T-helper 1 cell treated with Interleukin-12 subunit alpha and Interleukin-12 subunit beta and Interleukin-4 antibody, amounts not matched to agents 30 μg/mL and 1 μg/mL, for 36 hours (primary cell): ENCODE results near the gene PRDM10.
"Not testable (repeated sequence)": the region's sequence is repeated elsewhere in the genome, so short reads cannot be mapped to it uniquely, and the experiment has no call there.

ENCODE experiments used
- H3K27ac Mint-ChIP-seq: one replicate; pipeline ENCODE4 v1.8.0; 2021; ENCODE audit warnings: mild to moderate bottlenecking, mixed read lengths
- H3K27me3 Mint-ChIP-seq: one replicate; pipeline ENCODE4 v1.8.0; 2021; ENCODE audit warnings: low read depth, mixed read lengths
- H3K36me3 Mint-ChIP-seq: one replicate; pipeline ENCODE4 v1.8.0; 2021; ENCODE audit warnings: low read depth, mixed read lengths
- H3K4me1 Mint-ChIP-seq: one replicate; pipeline ENCODE4 v1.8.0; 2021; ENCODE audit warnings: low read depth, mixed read lengths
- H3K4me3 Mint-ChIP-seq: one replicate; pipeline ENCODE4 v1.8.0; 2021; ENCODE audit warnings: mild to moderate bottlenecking, moderate library complexity, mixed read lengths
- H3K9me3 Mint-ChIP-seq: one replicate; pipeline ENCODE4 v1.8.0; 2021; ENCODE audit warnings: mixed read lengths

Gene PRDM10

GRCh38 chr11:130031056-130031455 lies 28.4 kb upstream of the PRDM10 start:
- Mint-ChIP-seq H3K4me1 (no peaks in the 10 kb centered on the region), H3K36me3 (no peaks in the 10 kb centered on the region), H3K9me3 (no peaks in the 10 kb centered on the region), H3K27ac (no peak overlapping the region), H3K4me3 (no peak overlapping the region), H3K27me3 (peaks cover 4% of the 10 kb centered on the region)

DNA sequence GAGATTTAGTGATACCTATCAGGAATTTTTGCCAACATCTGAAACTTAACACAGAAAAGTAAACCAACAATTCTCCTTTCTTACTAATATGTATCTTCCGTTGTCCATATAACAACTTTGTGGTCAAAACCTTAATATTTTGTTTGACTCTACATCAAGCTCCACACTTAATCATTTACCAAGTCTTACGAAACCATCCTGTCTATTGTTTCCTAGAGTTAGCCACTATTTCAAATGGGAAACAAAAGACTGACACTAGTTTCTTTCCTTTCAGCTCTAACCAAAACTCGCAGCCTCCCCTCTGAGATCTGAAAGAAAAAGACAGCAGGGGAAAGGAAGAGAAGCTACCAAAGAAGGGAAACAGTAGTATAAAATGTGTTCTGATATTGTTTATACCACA lies 26.5 kb upstream of the PRDM10 start:
- Mint-ChIP-seq H3K4me1 (no peaks in the 10 kb centered on the region), H3K36me3 (no peaks in the 10 kb centered on the region), H3K9me3 (no peaks in the 10 kb centered on the region), H3K4me3 (no peak overlapping the region), H3K27me3 (peaks cover 4% of the 10 kb centered on the region), H3K27ac (no peak overlapping the region)

GRCh38 chr11:130025371-130025770 lies 22.7 kb upstream of the PRDM10 start:
- Mint-ChIP-seq H3K9me3 (no peaks in the 10 kb centered on the region), H3K4me1 (no peaks in the 10 kb centered on the region), H3K27ac (no peak overlapping the region), H3K36me3 (no peaks in the 10 kb centered on the region), H3K27me3 (peaks cover 5% of the 10 kb centered on the region), H3K4me3 (no peak overlapping the region)

GRCh38 chr11:130024361-130024760 lies 21.7 kb upstream of the PRDM10 start:
- Mint-ChIP-seq H3K4me1 (no peaks in the 10 kb centered on the region), H3K4me3 (no peak overlapping the region), H3K27me3 (peaks cover 5% of the 10 kb centered on the region)

GRCh38 chr11:130023204-130023603 lies 20.6 kb upstream of the PRDM10 start:
- Mint-ChIP-seq H3K4me3 (no peak overlapping the region), H3K36me3 (no peaks in the 10 kb centered on the region), H3K27me3 (peaks cover 8% of the 10 kb centered on the region), H3K4me1 (no peaks in the 10 kb centered on the region), H3K9me3 (no peaks in the 10 kb centered on the region), H3K27ac (no peak overlapping the region)

More at GRCh38 chr11:130024361-130024760, 21.7 kb upstream of the PRDM10 start:
- H3K27ac Mint-ChIP-seq: no peak overlapping the region
- H3K9me3 Mint-ChIP-seq: no peaks in the 10 kb centered on the region
- no peaks in the 10 kb centered on the region for H3K36me3 Mint-ChIP-seq

GRCh38 chr11:130022799-130023198 lies 20.2 kb upstream of the PRDM10 start:
- no peaks in the 10 kb centered on the region for H3K4me1 Mint-ChIP-seq
- no peaks in the 10 kb centered on the region for H3K9me3 Mint-ChIP-seq
- no peak overlapping the region for H3K27ac Mint-ChIP-seq
- peaks cover 8% of the 10 kb centered on the region for H3K27me3 Mint-ChIP-seq
- H3K4me3 Mint-ChIP-seq: no peak overlapping the region
- no peaks in the 10 kb centered on the region for H3K36me3 Mint-ChIP-seq

DNA sequence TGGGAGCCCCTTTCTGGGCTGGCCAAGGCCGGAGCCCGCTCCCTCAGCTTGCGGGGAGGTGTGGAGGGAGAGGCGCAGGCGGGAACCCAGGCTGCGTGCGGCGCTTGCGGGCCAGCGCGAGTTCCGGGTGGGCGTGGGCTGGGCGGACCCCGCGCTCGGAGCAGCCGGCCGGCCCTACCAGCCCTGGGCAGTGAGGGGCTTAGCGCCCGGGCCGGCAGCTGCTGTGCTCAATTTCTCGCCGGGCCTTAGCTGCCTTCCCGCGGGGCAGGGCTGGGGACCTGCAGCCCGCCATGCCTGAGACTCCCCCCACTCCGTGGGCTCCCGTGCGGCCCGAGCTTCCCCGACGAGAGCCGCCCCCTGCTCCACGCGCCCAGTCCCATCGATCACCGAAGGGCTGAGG lies 19.0 kb upstream of the PRDM10 start:
- not testable (repeated sequence) for H3K9me3 Mint-ChIP-seq, H3K27ac Mint-ChIP-seq, H3K4me3 Mint-ChIP-seq, H3K27me3 Mint-ChIP-seq, H3K36me3 Mint-ChIP-seq, H3K4me1 Mint-ChIP-seq

- Mint-ChIP-seq H3K4me1 (no peaks in the 10 kb centered on the region), H3K9me3 (peaks cover 5% of the 10 kb centered on the region), H3K27ac (no peak overlapping the region), H3K4me3 (no peak overlapping the region), H3K36me3 (no peaks in the 10 kb centered on the region), H3K27me3 (peaks cover 14% of the 10 kb centered on the region)
Measured at GRCh38 chr11:130020323-130020722, 17.7 kb upstream of the PRDM10 start.

DNA sequence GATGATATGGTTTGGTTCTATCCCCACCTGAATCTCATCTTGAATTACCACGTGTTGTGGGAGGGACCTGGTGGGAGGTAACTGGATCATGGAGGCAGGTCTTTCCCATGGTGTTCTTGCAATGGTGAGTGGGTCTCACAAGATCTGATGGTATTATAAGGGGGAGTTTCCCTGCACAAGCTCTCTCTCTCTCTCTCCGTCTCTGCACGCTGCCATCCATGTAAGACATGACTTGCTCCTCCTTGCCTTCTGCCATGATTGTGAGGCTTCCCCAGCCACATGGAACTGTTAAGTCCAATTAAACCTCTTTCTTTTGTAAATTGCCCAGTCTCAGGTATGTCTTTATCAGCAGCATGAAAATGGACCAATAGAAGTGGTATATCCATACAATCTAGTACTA lies 13.2 kb upstream of the PRDM10 start:
- H3K9me3 Mint-ChIP-seq, H3K4me1 Mint-ChIP-seq, H3K4me3 Mint-ChIP-seq, H3K36me3 Mint-ChIP-seq, H3K27ac Mint-ChIP-seq: not testable (repeated sequence)
- peaks cover 17% of the 10 kb centered on the region for H3K27me3 Mint-ChIP-seq

DNA sequence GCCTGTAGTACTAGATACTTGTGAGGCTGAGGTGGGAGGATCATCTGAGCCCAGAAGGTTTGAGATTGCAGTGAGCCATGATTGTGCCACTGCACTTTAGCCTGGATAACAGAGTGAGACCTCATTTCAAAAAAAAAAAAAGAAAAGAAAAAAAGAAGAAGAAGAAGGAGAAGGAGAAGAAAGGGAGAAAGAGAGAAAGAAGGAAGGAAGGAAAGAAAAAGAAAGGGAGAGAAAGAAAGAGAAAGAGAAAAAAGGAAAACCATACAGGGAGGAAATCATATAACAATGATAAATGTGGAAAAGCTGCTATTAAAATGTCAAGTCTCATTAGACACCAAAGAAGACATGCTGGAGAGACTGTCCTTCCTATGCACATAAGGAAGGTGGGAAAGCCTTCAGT lies 5.7 kb upstream of the PRDM10 start:
- H3K4me3 Mint-ChIP-seq: no peak overlapping the region
- H3K4me1 Mint-ChIP-seq: peaks cover 4% of the 10 kb centered on the region
- no peak overlapping the region for H3K27ac Mint-ChIP-seq
- no peaks in the 10 kb centered on the region for H3K9me3 Mint-ChIP-seq
- no peaks in the 10 kb centered on the region for H3K36me3 Mint-ChIP-seq
- peaks cover 16% of the 10 kb centered on the region for H3K27me3 Mint-ChIP-seq

- Mint-ChIP-seq H3K4me3 (no peak overlapping the region), H3K9me3 (no peaks in the 10 kb centered on the region), H3K27ac (no peak overlapping the region), H3K4me1 (peaks cover 4% of the 10 kb centered on the region), H3K36me3 (no peaks in the 10 kb centered on the region), H3K27me3 (peaks cover 16% of the 10 kb centered on the region)
Measured at GRCh38 chr11:130006929-130007328, 4.3 kb upstream of the PRDM10 start.

GRCh38 chr11:130003717-130004001 lies 1.0 kb upstream of the PRDM10 start:
- no peaks in the 10 kb centered on the region for H3K9me3 Mint-ChIP-seq

GRCh38 chr11:130002846-130003716 lies 446 bp upstream of the PRDM10 start:
- Mint-ChIP-seq H3K27me3 (peaks cover 6% of the 10 kb centered on the region), H3K27ac (peak overlapping the region; percentile 100), H3K36me3 (no peaks in the 10 kb centered on the region), H3K4me3 (peak overlapping the region; percentile 98), H3K9me3 (no peaks in the 10 kb centered on the region), H3K4me1 (peaks cover 10% of the 10 kb centered on the region)

More at GRCh38 chr11:130003717-130004001, 1.0 kb upstream of the PRDM10 start:
- peak overlapping the region; percentile 97 for H3K27ac Mint-ChIP-seq
- H3K36me3 Mint-ChIP-seq: no peaks in the 10 kb centered on the region
- peaks cover 10% of the 10 kb centered on the region for H3K4me1 Mint-ChIP-seq
- H3K4me3 Mint-ChIP-seq: peak overlapping the region; percentile 87
- peaks cover 9% of the 10 kb centered on the region for H3K27me3 Mint-ChIP-seq

DNA sequence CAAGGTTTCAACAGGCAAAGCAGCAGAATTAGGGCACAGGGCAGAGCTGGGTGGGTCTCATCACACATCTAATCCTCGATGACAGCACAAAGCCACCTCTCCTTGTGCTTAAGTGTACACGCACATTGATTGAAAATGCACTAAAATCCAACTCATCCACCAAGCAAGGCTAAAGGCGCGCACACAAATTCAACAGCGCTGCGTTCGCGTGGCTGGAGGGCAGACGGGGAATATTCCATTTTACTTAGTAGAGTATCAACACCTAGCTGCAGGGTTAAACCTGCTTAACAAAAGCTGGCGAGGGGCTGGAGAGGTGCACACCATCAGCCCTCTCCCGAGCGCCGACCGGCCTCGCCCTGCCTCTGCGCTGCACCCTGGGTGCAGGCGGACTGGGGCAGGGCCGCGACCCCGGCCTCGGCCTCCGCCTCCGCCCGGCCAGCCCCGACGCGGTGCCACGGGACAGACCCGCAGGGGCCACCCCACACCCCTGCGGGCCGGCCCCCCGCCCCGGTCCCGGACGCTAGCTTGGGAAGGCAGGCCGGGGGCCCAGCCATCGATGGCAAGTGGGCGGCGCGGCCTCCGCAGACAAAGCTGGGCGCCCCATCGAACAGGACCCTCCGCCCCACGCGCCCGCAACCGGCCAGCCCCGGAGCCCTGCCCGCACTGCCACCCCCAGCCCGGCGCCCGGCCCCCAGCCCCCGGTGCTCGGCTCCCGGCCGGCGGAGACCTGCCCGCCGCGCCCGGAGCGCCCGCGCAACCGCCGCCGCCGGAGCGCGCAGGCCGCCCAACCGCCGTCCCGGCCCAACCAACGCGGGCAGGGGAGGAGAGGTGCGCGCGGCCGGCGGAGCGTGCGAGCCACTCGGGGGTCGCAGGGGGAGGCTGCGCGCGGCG lies 929 bp downstream of the PRDM10 start:
- H3K9me3 Mint-ChIP-seq: no peaks in the 10 kb centered on the region
- H3K27me3 Mint-ChIP-seq: no peaks in the 10 kb centered on the region
- H3K27ac Mint-ChIP-seq: peak overlapping the region; percentile 91
- peaks cover 10% of the 10 kb centered on the region for H3K4me1 Mint-ChIP-seq
- H3K36me3 Mint-ChIP-seq: no peaks in the 10 kb centered on the region
- peak overlapping the region; percentile 98 for H3K4me3 Mint-ChIP-seq
